NCI-H510A treated with DMSO at 0.1 percent for 48 hours (cell line): Measurements from ENCODE around the gene ARHGAP12.
"Not testable (repeated sequence)": the region's sequence is repeated elsewhere in the genome, so short reads cannot be mapped to it uniquely, and the experiment has no call there.

ENCODE experiments used
- DNase-seq: peaks from one replicate; lab custom pipeline; 2025; lab: John Stamatoyannopoulos, UW

Gene ARHGAP12

DNA sequence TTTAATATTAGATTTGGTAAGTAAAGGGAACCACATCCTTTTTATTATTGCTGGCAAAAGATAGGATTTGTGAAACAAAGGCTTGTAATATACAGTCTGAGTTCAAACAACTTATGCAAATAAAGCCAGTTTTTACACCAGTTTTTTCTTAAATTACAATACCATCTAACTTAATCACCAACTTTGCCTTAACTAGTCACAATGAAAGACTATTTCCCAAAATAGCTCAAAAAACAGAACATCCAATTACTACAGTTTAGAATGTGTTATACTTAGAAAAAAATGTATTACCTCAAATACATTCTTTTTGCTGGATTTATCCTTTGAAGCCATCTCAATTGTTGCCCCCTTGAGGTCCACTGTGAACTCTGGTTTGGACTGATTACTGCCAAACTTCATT is 108.5 kb downstream of the ARHGAP12 start:
- DNase-seq, result no peak

DNA sequence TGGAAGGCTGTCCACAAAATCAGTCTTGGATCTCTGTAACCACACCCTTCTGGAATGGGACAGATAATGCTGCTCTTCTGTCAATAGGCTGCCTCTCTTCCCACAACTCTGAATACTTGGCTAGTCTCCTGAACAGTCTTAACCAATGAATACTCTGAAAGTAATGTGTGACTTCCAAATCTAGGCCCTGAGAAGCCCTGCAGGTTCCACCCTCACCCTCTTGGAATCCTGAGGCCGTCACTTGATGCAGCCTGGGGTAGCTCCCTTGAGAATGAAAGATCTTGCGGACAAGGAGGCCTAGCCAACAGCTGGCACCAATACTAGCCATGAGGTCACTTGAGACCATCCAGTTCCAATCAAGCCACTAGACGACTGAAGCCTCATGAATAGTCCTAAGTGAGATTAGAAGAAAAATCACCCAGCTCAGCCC is 109.2 kb downstream of the ARHGAP12 start:
- DNase-seq, result no peak

DNA sequence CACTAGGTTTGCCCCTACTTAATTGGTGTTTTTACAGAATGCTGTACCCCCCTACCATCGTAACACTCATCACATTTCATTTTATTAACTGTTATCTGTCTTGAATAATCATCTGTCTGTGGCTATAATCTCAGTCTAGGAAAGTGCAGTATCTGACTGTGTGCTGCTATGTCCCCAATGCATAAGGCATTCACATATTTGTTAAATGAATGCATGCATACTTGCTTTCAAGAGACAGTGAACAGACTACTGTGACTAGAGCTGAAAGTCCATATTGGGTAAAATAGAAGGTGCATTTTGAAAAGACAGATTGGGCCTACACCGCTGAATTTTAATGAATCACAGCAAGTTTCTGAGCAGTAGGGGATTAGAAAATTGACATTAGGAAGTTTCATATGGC is 112.3 kb downstream of the ARHGAP12 start:
- no peak for DNase-seq

DNA sequence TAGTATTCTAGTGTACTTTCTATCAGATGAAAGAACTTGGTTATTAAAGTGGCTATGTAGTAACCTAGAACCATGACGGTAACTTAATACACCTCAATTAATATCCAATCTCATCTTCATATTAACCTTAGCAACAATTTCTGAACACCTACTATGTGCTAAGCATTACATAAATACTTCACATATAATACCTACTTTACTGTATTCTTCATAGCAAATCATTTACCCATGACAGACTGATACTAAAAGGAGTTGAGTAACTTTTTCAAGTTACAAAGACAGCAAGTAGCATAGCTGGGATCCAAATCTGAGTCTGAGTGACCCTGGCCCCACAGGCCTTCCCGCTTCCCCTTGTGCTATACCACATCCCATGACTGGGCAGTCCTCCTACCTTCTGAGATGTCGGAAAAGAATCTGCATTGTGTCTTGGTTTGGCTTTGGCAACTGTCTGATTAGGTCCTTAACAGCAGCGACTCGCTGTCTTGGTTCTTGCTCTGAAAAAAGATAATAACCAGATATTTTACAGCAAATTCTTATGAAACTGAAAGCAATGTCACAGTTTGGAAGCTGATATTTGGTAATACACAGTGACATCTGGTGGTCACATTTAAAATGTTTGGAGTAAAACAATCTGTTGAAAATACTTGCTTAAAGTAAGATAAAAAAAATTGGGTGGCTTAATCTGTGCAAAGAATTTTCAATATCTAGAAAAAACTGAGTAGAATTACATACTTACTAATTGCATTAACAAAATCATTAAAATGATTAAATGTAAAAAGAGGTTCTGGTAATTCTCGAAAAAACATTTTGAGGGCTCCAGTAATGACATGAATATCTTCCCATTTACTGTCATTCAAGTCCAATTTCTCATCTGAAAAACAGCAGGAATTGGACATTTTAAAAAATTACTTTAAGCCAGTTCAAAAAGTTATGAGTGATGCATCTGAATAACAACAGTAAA is 120.1 kb downstream of the ARHGAP12 start:
- DNase-seq, result peak; percentile 4

DNA sequence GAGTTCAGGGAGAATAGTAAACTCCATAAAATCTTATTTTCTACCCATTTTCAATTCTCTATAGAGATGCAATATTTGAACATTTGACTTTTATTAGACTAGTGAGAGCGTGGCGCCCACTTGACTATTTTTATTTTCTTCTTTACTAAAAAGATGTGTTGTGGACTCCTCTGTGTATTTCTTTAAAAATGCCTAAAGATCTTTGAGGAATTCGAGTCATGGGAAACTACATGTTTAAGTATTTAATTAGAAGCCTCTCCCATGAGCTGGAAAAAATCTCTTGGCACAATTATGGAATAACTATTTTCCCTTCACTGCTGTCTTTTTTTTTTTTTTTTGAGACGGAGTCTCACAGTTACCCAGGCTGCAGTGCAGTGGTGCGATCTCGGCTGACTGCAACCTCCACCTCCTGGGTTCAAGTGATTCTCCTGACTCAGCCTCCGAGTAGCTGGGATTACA is 124.2 kb downstream of the ARHGAP12 start:
- DNase-seq, result no peak

DNA sequence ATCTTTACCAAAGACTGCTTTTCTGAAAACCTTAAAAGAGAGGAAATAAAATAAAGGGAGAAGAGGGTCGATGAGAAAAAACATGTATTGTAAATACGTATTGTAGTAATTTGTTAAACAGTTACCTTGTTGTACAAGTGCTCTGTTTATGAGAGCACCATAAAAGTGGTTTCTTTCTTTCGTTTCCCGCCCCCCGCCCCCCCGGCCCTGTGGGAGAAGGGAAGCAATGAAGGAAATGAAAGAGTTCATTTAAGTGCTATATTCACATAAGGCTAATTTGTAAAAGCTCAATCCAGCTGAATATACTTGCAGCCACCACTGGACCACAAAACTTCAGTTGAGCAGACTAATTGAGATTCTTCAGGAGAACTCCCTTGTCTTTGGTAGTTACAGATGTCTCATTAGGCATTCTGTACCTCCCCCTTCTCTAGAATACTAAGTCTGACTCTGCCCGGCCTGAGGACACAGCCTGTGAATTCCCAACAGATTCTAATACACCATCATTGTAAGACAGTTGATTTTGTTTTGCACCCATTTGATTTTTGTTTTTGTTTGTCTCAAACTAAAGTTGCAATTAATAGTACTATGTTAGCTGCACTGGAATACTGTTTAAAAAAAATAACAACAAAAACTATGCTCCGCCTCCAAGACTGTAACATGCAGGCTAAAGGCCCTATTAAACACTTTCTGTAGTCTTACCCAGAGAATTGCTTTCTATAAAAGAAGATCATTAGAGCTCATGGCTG is 124.9 kb downstream of the ARHGAP12 start:
- DNase-seq, result no peak

DNA sequence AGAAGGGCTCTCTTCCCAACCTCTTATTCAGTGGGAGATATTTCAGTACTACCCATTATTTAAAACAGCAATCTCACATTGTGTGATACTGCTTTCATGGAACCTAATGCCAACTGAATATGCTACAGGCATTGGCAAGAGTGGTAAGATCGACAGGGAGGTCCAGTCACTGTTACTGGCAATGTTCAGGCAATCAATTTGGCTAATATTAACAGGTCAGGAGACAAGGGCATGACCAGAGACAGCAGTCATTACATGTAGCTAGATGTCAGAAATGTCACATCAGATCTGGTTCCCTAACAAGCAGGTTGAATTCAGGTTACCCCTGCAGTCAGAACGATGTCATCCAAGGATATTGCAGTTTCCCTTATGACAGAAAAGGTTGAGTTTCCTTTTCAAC is 129.4 kb downstream of the ARHGAP12 start:
- no peak for DNase-seq

DNA sequence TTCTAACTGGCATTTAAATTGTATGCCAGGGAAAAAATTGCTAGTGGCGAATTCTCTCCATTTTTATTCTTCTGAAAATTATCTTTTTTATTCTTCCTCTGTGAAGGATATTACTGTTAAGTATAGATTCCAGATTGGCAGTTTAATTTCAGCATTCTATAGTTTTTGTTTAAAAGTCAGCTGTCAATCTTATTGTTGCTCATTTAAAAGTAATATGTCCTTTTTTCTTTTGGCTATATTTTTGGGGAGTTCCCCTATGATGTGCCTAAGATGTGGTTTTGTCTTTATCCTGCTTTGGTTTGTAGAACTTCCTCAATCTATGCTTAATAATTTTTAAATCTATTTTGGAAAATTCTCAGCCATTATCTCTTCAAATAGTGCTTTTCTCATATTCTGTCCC is 135.9 kb downstream of the ARHGAP12 start:
- DNase-seq, result no peak

DNA sequence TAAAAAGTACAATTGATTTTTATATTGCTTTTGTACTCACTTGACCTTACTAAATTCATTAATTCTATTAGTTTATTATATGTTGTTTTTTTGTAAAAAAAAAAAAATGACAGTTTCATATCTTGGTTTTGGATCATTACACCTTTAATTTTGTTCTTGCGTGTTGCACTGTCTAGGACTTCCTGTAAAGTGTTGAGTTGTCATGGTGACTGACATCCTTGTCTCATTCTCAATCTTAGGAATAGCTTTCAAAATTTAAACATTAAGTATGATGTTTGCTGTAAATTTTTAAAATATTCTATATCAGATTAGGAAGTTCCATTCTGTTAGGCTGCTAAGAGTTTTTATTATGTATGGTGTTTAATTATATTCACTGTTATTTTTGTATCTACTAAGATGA is 139.1 kb downstream of the ARHGAP12 start:
- no peak for DNase-seq

DNA sequence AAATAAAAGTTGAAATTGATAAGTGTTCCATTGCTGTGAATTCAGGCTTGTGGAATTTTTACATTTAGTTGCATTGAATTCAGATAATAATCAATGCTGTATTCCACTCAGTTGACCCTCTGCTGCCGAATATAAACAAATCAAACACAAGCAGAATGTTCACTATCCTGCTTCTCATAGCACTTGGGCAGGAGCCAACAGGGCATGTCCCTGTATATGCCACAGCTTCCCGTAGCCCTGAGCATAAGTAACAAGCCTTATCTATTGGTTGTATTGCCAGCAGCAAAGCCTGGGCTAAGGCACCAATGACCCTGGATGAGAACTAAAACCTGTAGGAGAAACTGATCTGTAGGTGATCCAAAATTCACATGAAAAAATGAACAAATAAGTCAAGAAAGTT is 145.9 kb downstream of the ARHGAP12 start:
- DNase-seq, result no peak

DNA sequence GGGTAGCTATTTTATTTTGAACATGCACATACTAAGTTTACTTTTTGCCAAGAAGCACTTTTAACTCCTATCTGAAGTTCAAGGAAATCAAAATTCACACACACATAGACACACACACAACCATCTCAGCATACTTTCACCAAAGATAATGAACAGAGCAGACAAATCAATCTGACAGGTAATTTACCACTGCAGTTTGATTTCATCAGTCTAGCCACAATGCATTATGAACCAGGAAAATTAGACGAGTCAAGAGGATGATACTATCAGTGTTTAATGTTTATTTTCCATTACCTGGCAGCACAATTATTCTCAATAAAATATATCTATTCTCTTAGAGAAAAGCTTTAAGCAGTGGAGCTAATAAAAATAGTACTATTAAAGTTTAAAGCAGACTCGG is 147.9 kb downstream of the ARHGAP12 start:
- DNase-seq, result no peak

DNA sequence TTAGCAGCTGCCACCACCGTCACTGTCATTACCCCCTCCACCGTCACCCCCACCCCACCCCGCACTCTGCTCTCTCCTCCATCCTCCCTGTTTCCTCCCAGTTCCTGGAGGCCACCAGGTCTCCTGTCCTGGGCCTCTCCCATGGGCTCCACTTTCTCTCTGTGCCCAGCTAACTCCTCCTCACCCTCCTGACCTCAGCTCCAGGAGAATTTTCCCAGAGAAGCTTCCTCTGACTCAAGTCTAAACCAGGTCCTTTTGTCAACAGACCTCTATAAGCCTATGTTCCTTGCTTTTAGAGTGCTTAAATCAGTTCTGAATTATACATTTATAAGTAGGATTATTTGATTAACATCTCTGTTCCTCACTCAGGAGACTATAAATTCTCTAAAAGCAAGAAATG is 150.0 kb downstream of the ARHGAP12 start:
- no peak for DNase-seq

DNA sequence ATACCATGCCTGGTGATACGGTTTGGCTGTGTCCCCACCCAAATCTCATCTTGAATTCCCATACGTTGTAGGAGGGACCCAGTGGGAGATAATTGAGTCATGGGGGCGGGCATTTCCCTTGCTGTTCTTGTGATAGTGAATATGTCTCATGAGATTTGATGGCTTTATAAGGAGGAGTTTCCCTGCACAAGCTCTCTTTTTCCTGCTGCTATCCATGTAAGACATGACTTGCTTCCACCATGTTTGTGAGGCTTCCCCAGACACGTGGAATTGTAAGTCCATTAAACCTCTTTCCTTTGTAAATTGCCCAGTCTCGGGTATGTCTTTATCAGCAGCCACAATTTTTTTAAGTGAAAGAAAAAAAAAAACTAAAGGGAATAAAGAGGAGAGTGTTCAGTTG is 152.5 kb downstream of the ARHGAP12 start:
- no peak for DNase-seq

DNA sequence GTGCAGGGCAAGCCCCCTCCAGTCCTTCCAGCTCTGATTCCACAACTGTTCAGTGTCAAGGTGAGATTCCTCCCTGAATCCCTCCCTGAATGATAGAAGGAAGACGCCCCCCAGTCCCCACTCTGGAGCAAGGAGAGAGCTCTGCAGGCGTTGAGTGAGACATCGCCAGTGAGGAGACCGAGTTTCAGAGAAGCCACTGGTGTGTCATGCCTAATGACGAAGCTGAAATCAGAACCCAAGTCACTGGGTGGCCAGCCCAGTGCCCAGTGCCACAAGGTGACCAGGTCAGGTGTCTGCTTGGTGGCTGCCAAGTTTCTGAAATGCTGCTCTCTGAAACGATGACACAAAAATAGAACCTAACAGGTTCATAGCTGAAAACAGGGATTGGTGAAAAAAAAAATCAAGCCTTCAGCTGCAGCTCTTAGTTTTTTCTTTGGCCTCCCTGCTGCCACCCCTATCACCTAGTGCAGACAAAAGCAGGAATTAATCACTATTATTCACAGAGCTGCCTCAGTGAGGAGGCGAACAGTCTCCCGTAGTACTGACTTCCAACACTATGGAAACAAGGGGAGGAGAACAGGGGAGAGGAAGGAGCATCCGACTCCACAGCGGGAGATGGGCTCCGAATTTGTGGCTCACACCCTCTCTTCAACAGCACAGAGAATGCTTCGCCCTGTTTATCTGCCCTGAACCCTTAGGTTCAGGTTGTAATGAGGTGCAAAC is 153.5 kb downstream of the ARHGAP12 start:
- no peak for DNase-seq

DNA sequence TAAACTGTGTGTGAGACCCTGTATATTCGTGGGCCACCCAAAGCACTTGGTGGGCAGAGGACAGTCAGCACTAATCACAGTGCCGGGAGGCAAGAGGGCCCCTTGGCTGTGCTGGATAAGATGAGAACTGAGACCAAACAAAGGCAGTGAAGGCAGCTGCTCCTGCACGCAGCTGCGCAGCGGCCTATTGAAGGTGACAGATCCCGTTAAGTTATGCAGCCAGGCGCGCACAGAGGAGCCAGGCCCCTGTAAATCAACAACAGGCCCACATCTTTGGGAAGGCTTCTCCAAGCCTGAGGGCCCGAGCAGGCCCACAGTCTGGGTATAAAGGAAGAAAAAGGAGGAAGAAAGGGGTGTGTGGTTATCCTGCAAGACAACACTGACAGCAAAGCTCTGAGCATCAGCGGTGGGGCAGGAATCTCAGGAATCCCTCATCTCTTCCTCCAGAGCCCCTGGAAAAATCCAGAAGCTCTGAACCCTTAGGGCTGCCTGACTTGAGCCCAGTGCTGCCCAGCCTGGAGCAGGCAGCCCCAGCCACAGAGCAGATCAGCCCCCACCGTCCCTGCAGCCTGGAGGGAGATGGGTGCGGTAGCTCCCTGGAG is 154.2 kb downstream of the ARHGAP12 start:
- no peak for DNase-seq

DNA sequence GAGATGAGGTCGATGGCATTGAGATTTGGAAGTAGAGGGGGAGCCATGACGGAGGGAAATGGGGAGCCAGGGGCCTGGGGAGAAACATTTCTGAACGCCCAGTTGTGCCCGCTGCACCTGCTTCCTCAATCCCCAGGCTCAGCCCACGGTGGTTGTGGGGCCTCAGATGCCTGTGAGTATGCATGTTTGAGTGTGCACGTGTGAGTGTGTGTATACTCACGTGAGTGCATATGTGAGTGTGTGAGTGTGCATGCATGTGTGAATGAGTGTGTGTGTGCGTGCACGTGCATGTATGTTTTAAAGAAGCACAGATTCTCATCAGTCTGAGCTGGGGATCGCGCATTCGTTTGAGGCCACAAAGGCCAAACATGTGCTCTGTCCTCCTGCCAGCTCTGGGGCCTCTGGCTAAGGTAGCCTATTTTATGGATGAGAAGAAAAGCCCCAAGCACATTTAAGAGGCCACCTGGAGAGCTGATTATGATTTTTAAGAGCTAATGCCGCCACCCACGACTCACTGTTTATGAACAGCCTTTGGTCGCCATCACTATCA is 154.8 kb downstream of the ARHGAP12 start:
- no peak for DNase-seq

DNA sequence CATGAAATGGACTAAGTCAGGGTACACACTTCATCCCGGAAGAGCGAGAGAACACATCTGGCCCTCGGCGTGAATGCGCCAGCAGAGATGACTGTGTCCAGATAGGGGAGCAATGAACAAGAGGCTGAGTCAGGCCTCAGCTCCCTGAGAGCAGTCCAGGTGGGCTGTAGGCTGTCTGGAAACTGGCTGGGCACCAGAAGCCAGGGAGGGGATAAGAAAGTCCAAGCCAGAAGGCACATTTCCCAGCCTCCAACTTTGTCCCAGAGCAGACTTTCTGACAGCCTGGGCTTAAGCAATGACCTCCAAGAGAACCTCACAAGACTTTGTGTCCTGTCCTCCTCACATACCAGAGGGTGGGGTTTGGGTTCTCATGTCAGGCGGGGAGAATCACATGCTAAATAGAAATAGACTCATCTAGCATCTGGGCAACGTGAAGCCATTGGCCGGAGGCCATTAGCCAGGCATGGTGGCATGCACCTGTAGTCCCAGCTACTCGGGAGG is 157.2 kb downstream of the ARHGAP12 start:
- no peak for DNase-seq

DNA sequence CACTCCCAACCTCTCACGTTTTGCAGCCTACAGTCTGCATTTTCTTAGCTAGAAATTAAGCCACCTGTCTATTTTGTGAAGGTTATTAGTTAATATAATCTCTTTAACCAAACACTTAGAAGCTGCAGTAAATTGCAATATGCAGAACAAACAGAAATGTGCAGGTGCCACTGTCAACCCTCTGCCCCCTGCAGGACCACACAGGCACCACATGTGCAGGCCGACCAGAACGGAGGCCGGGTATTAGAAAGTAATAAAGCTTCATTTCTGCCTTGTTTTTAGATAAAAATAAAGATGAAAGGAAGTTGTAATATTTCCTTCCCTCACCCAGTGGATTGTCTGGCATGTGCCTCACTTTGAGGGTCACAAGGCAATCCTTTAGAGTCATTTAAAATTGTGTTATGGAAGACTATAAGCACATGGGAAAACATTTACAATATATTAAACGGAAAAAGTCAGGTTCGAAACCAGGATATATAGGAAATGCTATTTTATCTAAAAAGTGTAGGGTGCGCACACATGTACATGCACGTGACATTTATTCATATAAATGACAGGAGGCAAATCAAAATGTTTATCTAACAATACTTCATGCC is 158.2 kb downstream of the ARHGAP12 start:
- peak; percentile 7 for DNase-seq

DNA sequence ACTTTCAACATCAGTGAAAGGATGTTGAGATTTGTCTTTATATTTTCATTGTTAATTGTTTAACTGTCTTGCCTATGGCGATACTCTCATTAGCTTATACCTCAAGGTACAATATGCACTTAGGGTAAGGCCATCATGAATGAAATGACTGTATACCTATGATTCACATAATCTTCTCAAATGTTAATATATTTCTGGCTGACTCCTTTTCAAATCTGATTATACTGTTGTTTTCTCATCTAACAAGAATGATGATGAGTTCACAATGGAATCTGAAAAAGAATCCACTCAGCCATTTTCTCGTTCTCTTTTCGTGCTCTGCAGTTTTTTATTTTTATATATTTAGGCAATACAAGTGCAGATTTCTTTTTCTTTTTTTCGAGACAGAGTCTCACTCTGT is 159.1 kb downstream of the ARHGAP12 start:
- DNase-seq, result no peak

DNA sequence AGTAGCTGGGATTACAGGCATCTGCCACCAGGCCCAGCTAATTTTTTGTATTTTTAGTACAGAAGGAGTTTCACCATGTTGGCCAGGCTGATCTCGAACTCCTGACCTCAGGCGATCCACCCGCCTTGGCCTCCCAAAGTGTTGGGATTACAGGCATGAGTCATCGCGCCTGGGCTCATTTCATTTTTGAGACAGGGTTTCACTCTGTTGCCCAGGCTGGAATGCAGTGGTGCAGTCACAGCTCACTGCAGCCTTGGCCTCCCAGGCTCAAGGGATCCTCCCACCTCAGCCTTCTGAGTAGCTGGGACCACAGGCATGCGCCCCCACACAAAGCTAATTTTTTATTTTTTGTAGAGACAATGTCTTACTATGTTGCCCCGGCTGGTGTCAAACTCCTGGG is 159.7 kb downstream of the ARHGAP12 start:
- DNase-seq, result not testable (repeated sequence)

DNA sequence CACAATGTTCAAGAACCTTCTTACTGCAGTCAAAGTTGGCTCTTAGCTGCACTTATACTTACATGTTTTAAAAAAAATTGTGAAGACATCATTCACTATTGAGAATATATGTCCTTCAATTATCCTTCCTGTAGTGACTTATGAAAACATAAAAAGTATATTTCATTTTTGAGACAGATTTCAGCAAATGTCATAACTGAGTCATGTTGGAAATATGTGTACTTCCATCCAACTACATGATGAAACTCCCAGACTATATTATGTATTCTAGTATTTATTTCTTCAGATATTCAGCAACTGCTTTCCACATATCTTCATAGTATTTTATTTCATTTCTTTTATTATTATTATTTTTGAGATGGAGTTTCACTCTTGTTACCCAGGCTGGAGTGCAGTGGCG is 160.2 kb downstream of the ARHGAP12 start:
- DNase-seq, result no peak
